ENCODE measurements around the gene CHST12.
"Not testable (repeated sequence)": the region's sequence is repeated elsewhere in the genome, so short reads cannot be mapped to it uniquely, and the experiment has no call there.

The CHST12 gene

GRCh38 chr7:2405201-2405600 is 1.8 kb downstream of the CHST12 start:
- peak in 1 of 5 experiments; percentile 20 for DNase-seq

- peak in 4 of 5 experiments; percentile 43 to 95 (median 66) for DNase-seq
Measured at GRCh38 chr7:2405601-2406345, 2.4 kb downstream of the CHST12 start.

GRCh38 chr7:2409745-2410414 is 6.5 kb downstream of the CHST12 start:
- peak in 1 of 5 experiments; percentile 59 for DNase-seq

GRCh38 chr7:2411049-2411448 is 7.6 kb downstream of the CHST12 start:
- DNase-seq: no peak

- no peak for DNase-seq
Measured at GRCh38 chr7:2411815-2412586, 8.6 kb downstream of the CHST12 start.

GRCh38 chr7:2412587-2413201 is 9.3 kb downstream of the CHST12 start:
- DNase-seq: no peak

GRCh38 chr7:2416063-2416462 is 12.7 kb downstream of the CHST12 start:
- DNase-seq: no peak

- no peak for DNase-seq
Measured at GRCh38 chr7:2416650-2417049, 13.2 kb downstream of the CHST12 start.

GRCh38 chr7:2417178-2417577 is 13.8 kb downstream of the CHST12 start:
- DNase-seq: not testable (repeated sequence)

- DNase-seq: peak in 3 of 5 experiments; percentile 8 to 86 (median 36)
Measured at GRCh38 chr7:2417981-2418481, 14.6 kb downstream of the CHST12 start.

- DNase-seq: peak in 1 of 5 experiments; percentile 22
Measured at GRCh38 chr7:2420216-2420933, 17.0 kb downstream of the CHST12 start.

GRCh38 chr7:2421943-2422310 is 18.5 kb downstream of the CHST12 start:
- DNase-seq: no peak

- no peak for DNase-seq
Measured at GRCh38 chr7:2425749-2426148, 22.3 kb downstream of the CHST12 start.

GRCh38 chr7:2431260-2431867 is 28.0 kb downstream of the CHST12 start:
- peak in 4 of 5 experiments; percentile 21 to 46 (median 32) for DNase-seq

GRCh38 chr7:2432910-2433712 is 29.7 kb downstream of the CHST12 start:
- no peak for DNase-seq

GRCh38 chr7:2433713-2434550 is 30.5 kb downstream of the CHST12 start:
- no peak for DNase-seq

GRCh38 chr7:2435146-2435545 is 31.7 kb downstream of the CHST12 start:
- DNase-seq: no peak

GRCh38 chr7:2436341-2437104 is 33.1 kb downstream of the CHST12 start:
- no peak for DNase-seq

GRCh38 chr7:2437136-2437535 is 33.7 kb downstream of the CHST12 start:
- no peak for DNase-seq

Data from T-helper 2 cell (primary cell).